Fibroblast of lung (primary cell): ENCODE data around the gene APOL2.

Source experiments
- CTCF ChIP-seq, 2 donors: IDR thresholded peaks in 1 of 2; conservative IDR thresholded peaks in 1 of 2; 1 replicate in 1 of 2; 2 replicates in 1 of 2; pipeline ENCODE4 v1.5.1; 2011 to 2012; ENCODE audit warnings: low read length in 2 of 2, control low read depth in 1 of 2, inconsistent platforms in 1 of 2, low read depth in 1 of 2, mild to moderate bottlenecking in 1 of 2
- EZH2 ChIP-seq: IDR thresholded peaks from 2 replicates; pipeline ENCODE4 v1.5.1; 2012; ENCODE audit warnings: low read length, control low read depth, mild to moderate bottlenecking; ENCODE audit errors: missing control alignments

GRCh38 chr22:36285017-36285416 lies 45.7 kb upstream of the APOL2 start:
- TF ChIP-seq CTCF (conservative IDR thresholded peaks at IDR 0.05 in 1 of 2, IDR thresholded peaks at IDR 0.05 in 1 of 2; ENCODE audit: low read depth in 1 of 2, low read length in 2 of 2): no peak
- TF ChIP-seq EZH2: no peak
